GM20000 (cell line): Measurements from ENCODE around the gene VTN.

ENCODE experiments used
- DNase-seq: peaks from one replicate; pipeline ENCODE4 v3.0.0; 2012; ENCODE audit warnings: low spot score
- TF ChIP-seq, protein P1 (sequence below): IDR thresholded peaks from 2 replicates; pipeline ENCODE4 v1.5.1; 2012; ENCODE audit warnings: mild to moderate bottlenecking, control low read depth; ENCODE audit errors: extremely low read depth, missing control alignments

The VTN gene

DNA sequence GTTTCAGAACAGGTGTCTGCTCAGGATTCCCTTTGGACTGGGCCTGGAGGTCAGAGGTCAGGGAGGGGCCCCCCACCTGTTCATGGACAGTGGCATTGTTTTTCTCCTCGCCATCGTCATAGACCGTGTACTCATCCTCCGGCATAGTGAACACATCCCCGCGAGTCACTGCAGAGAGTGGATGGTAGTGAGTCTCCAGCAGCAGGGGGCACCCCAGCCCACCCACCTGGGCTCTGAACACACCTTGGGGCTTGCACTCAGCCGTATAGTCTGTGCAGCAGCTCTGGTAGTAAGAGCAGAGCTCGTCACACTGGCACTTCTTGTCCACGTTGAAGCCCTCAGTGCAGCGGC, 448 bp downstream of the VTN start:
- no peak for DNase-seq
- TF ChIP-seq, protein P1, sequence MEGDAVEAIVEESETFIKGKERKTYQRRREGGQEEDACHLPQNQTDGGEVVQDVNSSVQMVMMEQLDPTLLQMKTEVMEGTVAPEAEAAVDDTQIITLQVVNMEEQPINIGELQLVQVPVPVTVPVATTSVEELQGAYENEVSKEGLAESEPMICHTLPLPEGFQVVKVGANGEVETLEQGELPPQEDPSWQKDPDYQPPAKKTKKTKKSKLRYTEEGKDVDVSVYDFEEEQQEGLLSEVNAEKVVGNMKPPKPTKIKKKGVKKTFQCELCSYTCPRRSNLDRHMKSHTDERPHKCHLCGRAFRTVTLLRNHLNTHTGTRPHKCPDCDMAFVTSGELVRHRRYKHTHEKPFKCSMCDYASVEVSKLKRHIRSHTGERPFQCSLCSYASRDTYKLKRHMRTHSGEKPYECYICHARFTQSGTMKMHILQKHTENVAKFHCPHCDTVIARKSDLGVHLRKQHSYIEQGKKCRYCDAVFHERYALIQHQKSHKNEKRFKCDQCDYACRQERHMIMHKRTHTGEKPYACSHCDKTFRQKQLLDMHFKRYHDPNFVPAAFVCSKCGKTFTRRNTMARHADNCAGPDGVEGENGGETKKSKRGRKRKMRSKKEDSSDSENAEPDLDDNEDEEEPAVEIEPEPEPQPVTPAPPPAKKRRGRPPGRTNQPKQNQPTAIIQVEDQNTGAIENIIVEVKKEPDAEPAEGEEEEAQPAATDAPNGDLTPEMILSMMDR: no peak

DNA sequence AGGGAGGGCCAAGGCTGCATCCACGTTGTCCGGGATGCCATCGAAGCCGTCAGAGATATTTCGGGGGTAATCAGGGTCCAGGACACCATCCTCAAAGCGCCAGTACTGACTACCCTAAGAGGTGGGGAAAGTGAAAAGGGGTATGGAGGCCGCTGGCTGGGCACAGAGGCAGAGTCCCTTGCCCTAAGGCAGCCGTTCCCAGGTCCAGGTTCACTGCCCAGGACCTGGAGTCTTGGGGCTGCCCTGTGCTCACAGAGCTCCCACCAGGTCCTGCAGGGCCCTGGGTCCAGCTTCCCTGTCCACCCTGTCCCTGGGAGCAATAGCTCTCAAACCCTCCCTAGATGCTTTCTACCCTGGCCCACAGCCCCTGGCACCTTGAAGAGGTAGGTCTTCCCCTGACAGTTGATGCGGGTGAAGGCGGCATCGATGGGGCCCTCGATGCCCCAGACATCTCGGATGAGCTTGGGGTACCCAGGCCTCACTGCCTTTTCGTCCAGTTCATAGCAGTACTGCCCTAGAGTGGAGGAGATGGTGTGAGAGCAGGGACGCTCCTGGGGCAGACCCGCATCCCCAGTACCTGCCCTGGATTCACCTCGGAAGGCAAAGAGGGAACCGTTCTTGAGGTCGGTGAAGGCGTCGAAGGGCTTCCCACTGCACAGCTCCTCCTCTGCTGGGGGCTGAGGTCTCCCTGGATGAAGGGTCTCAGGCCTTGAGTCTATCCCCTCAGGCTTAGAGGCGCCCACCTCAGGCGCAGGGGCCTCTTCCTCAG, 1.0 kb downstream of the VTN start:
- TF ChIP-seq, protein P1: no peak
- no peak for DNase-seq

DNA sequence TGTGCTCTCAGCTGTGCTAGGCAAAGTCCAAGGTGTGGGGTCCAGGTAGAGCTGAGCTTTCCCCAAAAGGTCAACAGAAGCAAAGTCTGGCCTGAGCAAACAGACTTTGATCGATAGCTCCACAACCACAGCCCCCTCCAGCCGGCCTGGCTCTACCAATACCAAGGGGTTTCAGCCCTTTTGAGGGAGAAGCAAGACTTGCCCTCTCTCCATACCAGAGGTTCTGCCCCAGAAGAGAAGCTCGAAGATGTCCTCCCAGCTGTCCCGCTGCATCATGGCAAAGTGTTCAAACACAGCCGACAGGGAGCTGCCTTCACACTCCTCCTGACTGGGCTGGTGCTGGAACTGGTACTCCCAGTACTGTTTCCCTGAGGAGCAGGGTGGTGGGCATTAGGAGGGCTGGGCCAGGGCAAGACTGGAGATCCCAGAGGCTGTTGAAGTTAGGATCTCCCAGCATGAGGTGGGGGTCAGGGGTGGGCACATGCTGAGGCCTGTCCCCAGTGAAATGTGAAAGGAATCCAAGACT, 1.7 kb downstream of the VTN start:
- DNase-seq: no peak

DNA sequence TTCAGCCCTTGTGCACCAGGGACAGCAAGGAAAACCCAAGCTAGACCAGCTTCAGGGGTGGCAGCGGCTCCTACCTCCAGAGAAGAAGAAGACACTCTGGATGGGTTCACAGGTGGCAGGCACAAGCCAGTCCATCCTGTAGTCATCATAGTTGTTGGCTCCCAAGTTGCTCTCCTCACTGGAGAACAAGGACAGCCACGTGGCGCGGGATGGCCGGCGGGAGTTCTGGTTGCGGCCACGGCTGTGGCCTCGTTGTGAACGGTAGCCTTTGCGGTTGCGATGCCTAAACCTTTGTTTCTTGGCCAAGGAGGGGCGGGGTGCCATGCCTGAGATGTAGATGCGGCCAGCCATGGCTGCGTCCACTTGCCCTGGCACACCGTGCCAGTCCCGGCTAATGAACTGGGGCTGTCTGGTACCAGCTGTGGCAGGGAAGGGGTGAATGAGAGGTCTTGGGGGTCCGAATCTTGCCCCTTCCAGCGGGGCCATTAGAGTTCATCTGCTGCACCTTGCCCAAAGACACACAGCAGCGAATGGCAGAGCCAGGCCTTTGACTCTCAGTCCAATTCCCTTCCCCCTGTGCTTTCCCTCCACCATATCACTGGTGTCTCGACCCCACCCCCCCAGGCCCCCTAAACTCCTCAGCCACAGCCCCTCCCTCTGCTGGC, 2.3 kb downstream of the VTN start:
- TF ChIP-seq, protein P1: no peak
- no peak for DNase-seq

More for the DNA sequence above, 1.7 kb downstream of the VTN start:
- TF ChIP-seq, protein P1: no peak

DNA sequence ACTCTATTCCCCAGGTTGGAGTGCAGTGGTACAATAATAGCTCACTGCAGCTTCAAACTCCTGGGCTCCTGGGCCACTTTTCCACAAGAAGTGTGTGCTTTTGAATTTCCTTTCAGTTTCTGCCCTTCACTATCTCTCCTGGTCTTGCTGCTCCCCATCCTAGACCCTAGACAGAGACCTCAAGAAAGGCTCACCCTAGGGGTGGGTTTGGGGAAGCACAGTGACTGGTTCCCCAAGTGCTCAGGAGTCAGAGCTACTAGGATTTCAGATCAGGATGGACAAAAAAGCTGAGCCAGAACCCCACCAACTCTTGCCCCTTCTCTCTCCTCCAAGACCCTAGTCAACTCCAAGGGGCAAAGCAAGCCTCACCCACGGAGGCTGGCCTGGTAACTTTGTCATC, 3.5 kb downstream of the VTN start:
- DNase-seq: no peak
- TF ChIP-seq, protein P1: no peak

DNA sequence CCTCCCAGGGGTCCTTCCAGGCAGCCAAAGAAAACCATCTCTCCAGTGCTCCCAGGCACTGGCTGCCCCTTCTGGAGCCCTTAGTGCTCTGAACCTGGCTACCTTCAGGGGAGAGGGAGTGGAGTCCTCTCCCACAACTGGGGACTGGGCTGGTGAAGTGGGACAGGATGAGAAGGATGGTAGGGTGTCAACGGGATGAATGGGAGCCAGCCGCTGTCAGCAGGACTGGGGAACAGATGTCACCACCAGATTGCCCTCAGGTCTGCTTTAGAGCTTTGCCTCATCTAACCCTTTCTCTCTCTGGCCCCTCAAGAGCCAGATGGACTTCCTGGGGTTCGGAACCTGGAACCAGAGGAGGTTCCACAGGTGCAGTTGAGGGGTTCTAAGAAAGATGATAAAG, 4.6 kb downstream of the VTN start:
- no peak for DNase-seq
- TF ChIP-seq, protein P1: no peak

DNA sequence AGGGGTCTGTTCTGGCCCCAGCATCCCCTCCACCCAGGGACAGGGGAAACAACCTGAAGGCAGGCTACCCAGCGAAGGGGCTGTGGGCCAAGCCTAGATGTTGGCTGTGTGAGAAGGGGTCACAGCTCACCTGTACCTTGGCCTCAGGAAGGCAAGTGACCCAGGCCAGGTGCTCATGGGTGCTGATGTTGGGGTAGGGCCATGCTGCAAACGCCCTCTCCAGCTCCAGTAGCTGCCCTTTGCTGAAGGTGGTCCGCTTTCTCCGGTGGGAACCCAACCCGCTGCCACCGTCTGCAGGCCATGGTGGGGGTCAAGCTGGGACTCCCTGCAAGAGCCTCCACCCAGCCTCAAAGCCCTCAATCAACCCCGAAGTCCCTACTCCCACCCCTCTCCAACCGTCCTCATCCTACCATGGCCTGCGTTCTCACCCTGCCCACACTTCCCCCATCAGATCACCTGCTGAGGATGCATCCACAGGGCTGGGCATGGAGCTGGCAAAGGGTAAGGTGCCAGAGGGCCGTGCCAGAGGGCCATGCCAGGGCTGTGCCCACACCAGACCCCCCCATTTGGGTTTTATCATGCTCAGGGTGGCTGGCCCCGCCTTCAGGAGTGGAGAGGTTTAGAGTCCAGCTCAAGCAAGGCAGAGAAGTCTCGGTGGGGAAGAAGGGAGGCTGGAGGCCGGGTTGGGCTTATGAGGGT, 5.3 kb downstream of the VTN start, which contains the start of gene SEBOX:
Gene SEBOX (minus strand): TSS at position 535 of the 699 bp plus-strand sequence. CDS start 48 bp downstream, at position 487.
- TF ChIP-seq, protein P1: no peak
- no peak for DNase-seq
